HFF-Myc (cell line): ENCODE results near the gene KCNIP1.

Experiments
- DNase-seq: peaks from one replicate; pipeline ENCODE4 v3.0.0-alpha.2; 2011; ENCODE audit warnings: low read depth; ENCODE audit errors: extremely low read depth
- H3K4me3 ChIP-seq: replicated peaks from 2 replicates; pipeline ENCODE4 v1.5.1; 2011; ENCODE audit warnings: low read depth, mild to moderate bottlenecking, control low read depth, low read length
- CTCF ChIP-seq: IDR thresholded peaks from 2 replicates; pipeline ENCODE4 v1.5.1; 2012; ENCODE audit warnings: mild to moderate bottlenecking, low read depth, low read length, control low read depth; ENCODE audit errors: missing control alignments

The KCNIP1 gene

GRCh38 chr5:170641589-170642031, 137.8 kb downstream of the KCNIP1 start:
- TF ChIP-seq CTCF: no peak
- no peak overlapping the region for H3K4me3 ChIP-seq
- no peak for DNase-seq

- TF ChIP-seq CTCF: no peak
- no peak for DNase-seq
- H3K4me3 ChIP-seq: no peak overlapping the region
These were observed 138.4 kb downstream of the KCNIP1 start for GRCh38 chr5:170642066-170642735.

GRCh38 chr5:170642776-170643436, 139.1 kb downstream of the KCNIP1 start:
- H3K4me3 ChIP-seq: no peak overlapping the region

GRCh38 chr5:170643591-170643990, 139.8 kb downstream of the KCNIP1 start:
- H3K4me3 ChIP-seq: no peak overlapping the region
- TF ChIP-seq CTCF: no peak
- DNase-seq: no peak

More at GRCh38 chr5:170642776-170643436, 139.1 kb downstream of the KCNIP1 start:
- TF ChIP-seq CTCF: no peak
- DNase-seq: no peak

GRCh38 chr5:170644501-170644900, 140.7 kb downstream of the KCNIP1 start:
- TF ChIP-seq CTCF: no peak

GRCh38 chr5:170648541-170648940, 144.7 kb downstream of the KCNIP1 start:
- H3K4me3 ChIP-seq: no peak overlapping the region
- no peak for DNase-seq
- no peak for TF ChIP-seq CTCF

More at GRCh38 chr5:170644501-170644900, 140.7 kb downstream of the KCNIP1 start:
- DNase-seq: no peak
- H3K4me3 ChIP-seq: no peak overlapping the region
